Ishikawa (cell line): ENCODE data around the gene PLEKHJ1.

Source experiments
- CEBPB ChIP-seq: IDR thresholded peaks from 2 replicates; pipeline ENCODE4 v1.6.1; 2012
- EGR1 ChIP-seq: IDR thresholded peaks from 2 replicates; pipeline ENCODE4 v1.6.1; 2012
- EP300 ChIP-seq: IDR thresholded peaks from 2 replicates; pipeline ENCODE4 v1.6.1; 2012; ENCODE audit warnings: borderline replicate concordance
- FOXM1 ChIP-seq: IDR thresholded peaks from 2 replicates; pipeline ENCODE4 v1.6.1; 2012; ENCODE audit warnings: low read depth, borderline replicate concordance
- MAX ChIP-seq: IDR thresholded peaks from 2 replicates; pipeline ENCODE4 v1.6.1; 2012
- RAD21 ChIP-seq: IDR thresholded peaks from 2 replicates; pipeline ENCODE4 v1.6.1; 2012; ENCODE audit warnings: low read depth
- REST ChIP-seq: IDR thresholded peaks from 2 replicates; pipeline ENCODE4 v1.6.1; 2012; ENCODE audit warnings: low read depth, mild to moderate bottlenecking
- TAF1 ChIP-seq: IDR thresholded peaks from 2 replicates; pipeline ENCODE4 v1.6.1; 2012; ENCODE audit warnings: low read depth, mild to moderate bottlenecking
- USF1 ChIP-seq: IDR thresholded peaks from 2 replicates; pipeline ENCODE4 v1.6.1; 2012

GRCh38 chr19:2244486-2244885 is 8.4 kb upstream of the PLEKHJ1 start:
- TF ChIP-seq CEBPB (no peak), MAX (no peak), TAF1 (no peak), EGR1 (no peak), REST (no peak), RAD21 (no peak), EP300 (no peak), FOXM1 (no peak), USF1 (no peak)
